GM13977 (cell line): Measurements from ENCODE around the gene ZNF718.
"Not testable (repeated sequence)": the region's sequence is repeated elsewhere in the genome, so short reads cannot be mapped to it uniquely, and the experiment has no call there.

Experiments
- DNase-seq: peaks from one replicate; pipeline ENCODE4 v3.0.0; 2012; ENCODE audit warnings: low spot score
- in situ Hi-C: fragments of 300-500 bp; cut with MboI; formaldehyde crosslinking; loops from one replicate; pipeline ENCODE4 v1.12.0; 2022; ENCODE audit warnings: low sequenced_read_pairs, low pct_unique_long_range_greater_than_20kb, mixed read lengths, inconsistent platforms; ENCODE audit not compliant: unreplicated experiment
- TF ChIP-seq, protein P1 (sequence below): IDR thresholded peaks from 2 replicates; pipeline ENCODE4 v1.5.1; 2012; ENCODE audit warnings: mild to moderate bottlenecking, control low read depth; ENCODE audit not compliant: insufficient read depth; ENCODE audit errors: extremely low read depth, missing control alignments

The ZNF718 gene

DNA sequence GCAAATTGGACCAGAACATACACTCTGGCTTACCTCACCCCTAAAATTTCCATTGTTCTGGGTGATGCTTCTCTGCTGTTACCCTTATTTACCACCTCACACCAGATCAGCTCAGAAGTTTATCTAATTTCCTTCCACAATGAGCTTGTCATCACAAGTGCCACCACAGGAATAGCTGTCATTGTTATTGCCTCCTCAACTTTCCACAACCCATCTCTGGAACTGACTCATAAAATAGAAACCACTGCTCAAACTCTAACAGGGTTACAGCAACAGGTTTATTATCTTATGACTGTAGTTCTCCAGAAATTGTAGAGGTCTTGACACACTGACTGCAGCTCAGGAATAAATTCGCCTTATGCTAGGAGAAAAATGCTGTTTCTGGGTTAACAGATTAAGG lies 52.7 kb downstream of the ZNF718 start:
- DNase-seq: no peak
- TF ChIP-seq, protein P1, sequence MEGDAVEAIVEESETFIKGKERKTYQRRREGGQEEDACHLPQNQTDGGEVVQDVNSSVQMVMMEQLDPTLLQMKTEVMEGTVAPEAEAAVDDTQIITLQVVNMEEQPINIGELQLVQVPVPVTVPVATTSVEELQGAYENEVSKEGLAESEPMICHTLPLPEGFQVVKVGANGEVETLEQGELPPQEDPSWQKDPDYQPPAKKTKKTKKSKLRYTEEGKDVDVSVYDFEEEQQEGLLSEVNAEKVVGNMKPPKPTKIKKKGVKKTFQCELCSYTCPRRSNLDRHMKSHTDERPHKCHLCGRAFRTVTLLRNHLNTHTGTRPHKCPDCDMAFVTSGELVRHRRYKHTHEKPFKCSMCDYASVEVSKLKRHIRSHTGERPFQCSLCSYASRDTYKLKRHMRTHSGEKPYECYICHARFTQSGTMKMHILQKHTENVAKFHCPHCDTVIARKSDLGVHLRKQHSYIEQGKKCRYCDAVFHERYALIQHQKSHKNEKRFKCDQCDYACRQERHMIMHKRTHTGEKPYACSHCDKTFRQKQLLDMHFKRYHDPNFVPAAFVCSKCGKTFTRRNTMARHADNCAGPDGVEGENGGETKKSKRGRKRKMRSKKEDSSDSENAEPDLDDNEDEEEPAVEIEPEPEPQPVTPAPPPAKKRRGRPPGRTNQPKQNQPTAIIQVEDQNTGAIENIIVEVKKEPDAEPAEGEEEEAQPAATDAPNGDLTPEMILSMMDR: no peak
- in situ Hi-C loops: no loop called here

DNA sequence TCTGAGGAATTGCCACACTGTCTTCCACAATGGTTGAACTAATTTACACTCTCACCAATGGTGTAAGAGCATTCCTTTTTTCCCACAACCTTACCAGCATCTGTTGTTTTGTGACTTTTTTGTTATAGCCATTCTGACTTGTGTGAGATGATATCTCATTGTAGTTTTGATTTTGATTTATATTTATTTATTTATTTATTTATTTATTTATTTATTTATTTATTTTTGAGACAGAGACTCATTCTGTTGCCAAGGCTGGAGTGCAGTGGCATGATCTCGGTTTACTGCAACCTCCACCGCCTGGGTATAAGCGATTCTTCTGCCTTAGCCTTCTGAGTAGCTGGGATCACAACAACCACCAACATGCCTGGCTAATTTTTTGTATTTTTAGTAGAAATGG lies 57.9 kb downstream of the ZNF718 start:
- in situ Hi-C loops, DNase-seq: not testable (repeated sequence)

DNA sequence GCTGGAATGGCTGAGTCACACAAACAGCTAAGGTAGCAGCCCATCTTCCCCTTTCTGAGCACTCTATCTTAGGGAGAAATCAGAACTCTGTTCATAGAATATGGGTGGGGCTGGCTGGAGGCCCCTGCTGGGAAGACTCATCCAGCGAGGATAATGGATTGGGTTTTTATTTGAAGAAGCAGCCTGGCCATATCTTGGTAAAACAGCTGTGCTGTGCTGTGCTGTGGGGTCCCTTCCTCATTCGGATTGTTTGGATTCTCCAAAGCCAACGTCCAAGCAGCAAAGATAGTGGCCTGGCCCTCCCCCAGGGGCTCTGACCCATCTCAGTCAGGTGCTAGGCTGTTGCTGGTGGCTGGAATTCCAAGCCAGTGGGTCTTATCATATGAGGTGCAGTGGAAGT lies 63.8 kb downstream of the ZNF718 start:
- TF ChIP-seq, protein P1: no peak
- in situ Hi-C loops: no loop called here

DNA sequence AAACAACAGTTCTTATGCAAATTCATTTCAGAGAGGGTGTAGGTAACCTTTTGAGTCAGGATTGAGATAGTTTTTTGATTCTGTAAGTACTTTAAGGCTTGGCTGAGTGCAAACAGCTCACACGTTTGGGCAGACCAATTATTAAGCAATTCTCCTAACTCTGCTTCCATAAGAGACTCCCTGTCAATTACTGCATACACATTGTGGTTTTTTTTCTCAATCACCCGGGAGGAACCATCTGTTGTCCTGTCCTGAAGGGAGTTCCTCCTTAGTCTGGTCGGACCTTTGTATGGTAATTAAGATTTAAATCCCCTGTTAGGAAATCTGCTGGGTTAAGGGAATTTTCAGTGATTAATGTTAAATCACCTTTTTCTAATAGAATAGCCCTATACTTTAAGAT lies 70.9 kb downstream of the ZNF718 start:
- in situ Hi-C loops, DNase-seq: not testable (repeated sequence)

More for the DNA sequence above, 63.8 kb downstream of the ZNF718 start:
- no peak for DNase-seq

DNA sequence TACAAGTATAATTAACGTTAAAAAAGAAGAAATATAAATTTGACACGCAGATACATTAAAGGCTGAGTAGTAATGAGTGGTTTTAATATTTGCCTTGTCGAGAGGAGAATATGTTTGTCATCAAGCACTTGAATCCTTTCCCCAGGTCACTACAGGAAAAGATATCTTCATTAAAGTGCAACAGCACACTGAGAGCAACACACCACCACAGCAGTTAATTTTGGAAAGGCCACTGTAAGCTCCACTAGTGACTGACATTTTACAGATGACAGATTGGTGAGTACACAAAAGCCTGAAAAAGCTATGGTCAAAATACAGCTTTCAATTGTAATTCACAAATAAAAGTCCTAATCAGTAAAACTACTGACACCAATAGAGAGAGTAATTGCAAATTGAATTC lies 76.6 kb downstream of the ZNF718 start:
- in situ Hi-C loops: no loop called here
- no peak for DNase-seq
- TF ChIP-seq, protein P1: no peak

DNA sequence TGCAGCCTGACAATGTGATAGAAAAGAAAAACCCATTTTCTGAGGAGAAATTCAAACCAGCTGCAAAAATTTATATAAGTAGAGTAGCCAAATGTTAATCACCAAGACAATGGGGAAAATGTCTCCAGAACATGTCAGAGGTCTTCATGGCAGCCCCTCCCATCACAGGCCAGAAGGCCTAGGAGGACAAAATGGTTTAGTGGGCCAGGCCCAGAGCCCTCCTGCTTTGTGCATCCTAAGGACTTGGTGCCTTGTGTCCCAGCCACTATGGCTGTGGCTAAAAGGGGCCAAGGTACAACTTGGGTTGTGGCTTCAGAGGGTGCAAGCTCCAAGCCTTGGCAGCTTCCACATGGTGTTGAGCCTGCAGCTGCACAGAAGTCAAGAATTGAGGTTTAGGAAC lies 78.5 kb downstream of the ZNF718 start:
- in situ Hi-C loops, DNase-seq: not testable (repeated sequence)

DNA sequence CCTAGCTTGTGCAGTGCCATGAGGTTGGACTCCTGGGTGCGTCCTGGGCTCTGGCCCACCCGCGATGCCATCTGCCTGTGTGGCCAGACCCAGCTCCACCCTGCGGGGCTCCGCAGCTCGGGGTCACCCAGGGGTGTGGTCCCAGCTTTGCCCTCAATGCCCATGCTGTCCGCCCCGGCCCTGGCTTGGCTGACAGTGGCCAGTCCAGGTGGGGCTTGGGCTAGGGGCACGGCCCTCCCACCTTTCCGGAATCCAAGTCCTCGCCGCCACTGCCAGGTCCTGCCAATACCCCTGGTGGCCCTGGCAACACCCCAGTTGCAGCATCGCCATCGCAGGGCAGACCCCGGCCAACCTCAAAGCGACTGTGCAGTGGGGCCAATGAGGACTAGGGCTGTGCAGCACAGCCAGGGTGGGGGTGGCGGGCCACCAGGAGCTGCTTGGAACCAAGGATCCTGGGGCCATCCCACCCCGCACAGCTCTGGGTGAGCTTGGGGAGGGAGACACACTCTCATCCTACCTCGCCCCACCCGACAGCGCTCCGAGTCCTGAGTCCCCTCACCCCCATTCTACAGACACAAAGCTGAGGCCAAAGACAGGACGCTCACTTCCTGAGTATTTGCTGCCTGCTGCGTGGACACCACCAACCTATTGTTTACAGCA lies 80.9 kb downstream of the ZNF718 start:
- DNase-seq: no peak
- TF ChIP-seq, protein P1: no peak
- in situ Hi-C loops: no loop called here

DNA sequence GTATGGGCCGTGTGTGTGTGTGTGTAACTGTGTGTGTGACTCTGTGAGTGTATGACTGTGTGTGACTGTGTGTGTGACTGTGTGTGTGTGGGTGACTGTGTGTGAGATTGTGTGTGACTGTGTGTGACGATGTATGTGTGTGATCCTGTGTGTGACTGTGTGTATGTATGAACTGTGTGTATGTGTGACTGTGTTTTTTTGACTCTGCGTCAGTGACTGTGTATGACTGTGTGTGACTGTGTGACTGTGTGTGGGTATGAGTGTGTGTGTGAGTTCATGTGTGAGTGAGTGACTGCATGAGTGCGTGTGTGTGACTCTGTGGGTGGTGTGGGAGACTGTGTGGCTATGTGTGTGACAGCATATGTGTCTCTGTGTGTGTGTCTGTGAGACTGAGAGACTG lies 81.8 kb downstream of the ZNF718 start:
- in situ Hi-C loops: no loop called here
- TF ChIP-seq, protein P1: no peak
- DNase-seq: no peak

DNA sequence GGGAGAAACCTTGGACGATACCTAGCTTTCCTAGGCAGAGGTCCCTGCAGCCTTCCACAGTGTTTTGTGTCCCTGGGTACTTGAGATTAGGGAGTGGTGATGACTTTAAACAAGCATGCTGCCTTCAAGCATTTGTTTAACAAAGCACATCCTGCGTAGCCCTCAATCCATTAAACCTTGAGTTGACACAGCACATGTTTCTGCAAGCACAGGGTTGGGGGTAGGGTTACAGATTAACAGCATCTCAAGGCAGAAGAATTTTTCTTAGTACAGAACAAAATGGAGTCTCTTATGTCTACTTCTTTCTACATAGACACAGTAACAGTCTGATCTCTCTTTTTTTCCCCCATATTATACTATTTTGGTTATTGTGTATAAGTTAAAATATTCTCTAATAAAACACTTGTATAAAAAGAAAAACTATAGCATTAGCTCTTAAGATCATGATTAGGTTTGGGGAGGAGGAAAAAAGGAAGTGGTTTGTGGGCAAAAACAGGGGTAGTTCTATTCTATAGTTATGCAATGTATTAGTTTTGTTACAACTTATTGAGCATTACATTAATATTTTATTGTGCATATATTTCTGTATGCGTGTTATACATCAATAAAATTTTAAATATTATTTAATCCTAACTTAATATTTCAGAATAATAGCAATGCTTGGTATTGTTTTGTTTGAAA lies 84.3 kb downstream of the ZNF718 start:
- in situ Hi-C loops: not testable (repeated sequence)

More for the DNA sequence above, 84.3 kb downstream of the ZNF718 start:
- not testable (repeated sequence) for DNase-seq
